SU-DHL-6 (cell line): ENCODE measurements around the gene VPS13D.

Source experiments
- EZH2phosphoT487 ChIP-seq: fragments of 200-600 bp; sonication (generic), shearing (Covaris generic); conservative IDR thresholded peaks from 2 replicates; pipeline ENCODE4 v1.6.1; 2018; ENCODE audit warnings: mild to moderate bottlenecking, antibody characterized with exemption, low read length, moderate library complexity, mixed read lengths
- TF ChIP-seq, protein P1 (sequence below): fragments of 200-600 bp; sonication (generic); IDR thresholded peaks from one replicate; pipeline ENCODE4 v1.5.1; 2017; ENCODE audit warnings: antibody characterized with exemption, mild to moderate bottlenecking, low read length, moderate library complexity; ENCODE audit not compliant: insufficient read depth, poor library complexity, severe bottlenecking

DNA sequence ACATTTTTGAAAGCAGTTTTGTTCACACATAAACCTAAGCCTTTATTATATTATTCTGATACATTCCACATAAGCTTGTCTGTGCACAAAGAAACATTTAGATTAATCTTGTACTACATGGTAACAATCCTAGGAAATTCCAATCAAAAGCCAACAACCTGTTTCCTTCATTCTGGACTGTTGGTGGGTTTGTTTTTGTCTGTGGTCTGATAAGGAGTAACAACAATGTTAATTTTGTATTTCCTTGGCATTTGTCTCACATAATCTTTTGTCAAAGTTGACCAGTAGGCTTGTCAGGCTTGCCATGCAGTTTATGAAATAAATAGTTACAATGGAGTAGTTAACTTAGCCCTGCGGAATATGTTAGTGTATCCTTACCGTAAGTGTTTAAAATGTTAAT is 204.9 kb downstream of the VPS13D start:
- TF ChIP-seq, protein P1, sequence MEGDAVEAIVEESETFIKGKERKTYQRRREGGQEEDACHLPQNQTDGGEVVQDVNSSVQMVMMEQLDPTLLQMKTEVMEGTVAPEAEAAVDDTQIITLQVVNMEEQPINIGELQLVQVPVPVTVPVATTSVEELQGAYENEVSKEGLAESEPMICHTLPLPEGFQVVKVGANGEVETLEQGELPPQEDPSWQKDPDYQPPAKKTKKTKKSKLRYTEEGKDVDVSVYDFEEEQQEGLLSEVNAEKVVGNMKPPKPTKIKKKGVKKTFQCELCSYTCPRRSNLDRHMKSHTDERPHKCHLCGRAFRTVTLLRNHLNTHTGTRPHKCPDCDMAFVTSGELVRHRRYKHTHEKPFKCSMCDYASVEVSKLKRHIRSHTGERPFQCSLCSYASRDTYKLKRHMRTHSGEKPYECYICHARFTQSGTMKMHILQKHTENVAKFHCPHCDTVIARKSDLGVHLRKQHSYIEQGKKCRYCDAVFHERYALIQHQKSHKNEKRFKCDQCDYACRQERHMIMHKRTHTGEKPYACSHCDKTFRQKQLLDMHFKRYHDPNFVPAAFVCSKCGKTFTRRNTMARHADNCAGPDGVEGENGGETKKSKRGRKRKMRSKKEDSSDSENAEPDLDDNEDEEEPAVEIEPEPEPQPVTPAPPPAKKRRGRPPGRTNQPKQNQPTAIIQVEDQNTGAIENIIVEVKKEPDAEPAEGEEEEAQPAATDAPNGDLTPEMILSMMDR: no peak
- no peak for TF ChIP-seq EZH2phosphoT487
